Measurements from ENCODE around the gene ADAMTSL1.

Gene ADAMTSL1

GRCh38 chr9:18905883-18906629, 432.1 kb downstream of the ADAMTSL1 start:
- Histone ChIP-seq H4K20me1 (ENCODE audit: insufficient read depth) (no peaks in the 10 kb centered on the region), H3K36me3 (ENCODE audit: insufficient read depth) (no peaks in the 10 kb centered on the region), H3K4me3 (IDR thresholded peaks at IDR 0.05; ENCODE audit: insufficient read depth, low read depth, low read length) (no peak overlapping the region), H3K27ac (no peak overlapping the region), H2AFZ (ENCODE audit: low read depth) (no peak overlapping the region), H3K79me2 (ENCODE audit: insufficient read depth, low read depth) (no peaks in the 10 kb centered on the region), H3K4me2 (no peak overlapping the region), H3K4me1 (ENCODE audit: low read depth, poor library complexity, severe bottlenecking) (no peaks in the 10 kb centered on the region), H3K27me3 (ENCODE audit: insufficient read depth, low read depth) (no peaks in the 10 kb centered on the region), H3K9ac (no peak overlapping the region)
- no peak for TF ChIP-seq CTCF (conservative IDR thresholded peaks at IDR 0.05; ENCODE audit: low read depth, low read length)

DNA sequence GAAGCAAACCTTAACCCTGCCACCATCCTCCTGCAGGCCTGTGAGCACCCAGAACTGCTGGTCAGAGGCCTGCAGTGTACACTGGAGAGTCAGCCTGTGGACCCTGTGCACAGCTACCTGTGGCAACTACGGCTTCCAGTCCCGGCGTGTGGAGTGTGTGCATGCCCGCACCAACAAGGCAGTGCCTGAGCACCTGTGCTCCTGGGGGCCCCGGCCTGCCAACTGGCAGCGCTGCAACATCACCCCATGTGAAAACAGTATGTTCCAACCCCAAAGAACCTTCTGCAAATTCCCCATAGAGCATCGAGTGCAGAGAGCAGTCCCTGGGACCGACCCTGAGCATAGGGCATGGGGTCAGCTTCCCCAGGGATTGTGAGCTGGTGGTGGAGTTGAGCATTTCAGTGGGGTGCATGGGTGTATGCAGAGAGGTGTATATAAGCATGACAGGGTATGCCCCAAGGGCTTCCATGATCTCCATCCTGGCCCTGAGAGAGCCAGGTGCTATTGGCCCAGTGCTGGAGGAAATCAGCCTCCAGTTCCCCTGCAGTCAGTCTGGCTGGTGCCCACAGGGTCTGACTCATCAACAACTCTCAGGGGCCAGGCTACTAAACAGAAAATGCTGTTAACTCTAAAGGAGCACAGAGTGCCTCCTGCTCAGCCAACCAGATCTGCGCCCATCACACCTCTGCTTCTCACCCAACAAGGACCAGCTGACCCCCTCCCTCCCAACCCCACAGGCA, 432.9 kb downstream of the ADAMTSL1 start:
- Histone ChIP-seq H2AFZ (ENCODE audit: low read depth) (no peak overlapping the region), H3K27me3 (ENCODE audit: insufficient read depth, low read depth) (no peaks in the 10 kb centered on the region), H3K4me3 (IDR thresholded peaks at IDR 0.05; ENCODE audit: insufficient read depth, low read depth, low read length) (no peak overlapping the region), H3K4me2 (no peak overlapping the region), H3K4me1 (ENCODE audit: low read depth, poor library complexity, severe bottlenecking) (no peaks in the 10 kb centered on the region), H4K20me1 (ENCODE audit: insufficient read depth) (no peaks in the 10 kb centered on the region), H3K79me2 (ENCODE audit: insufficient read depth, low read depth) (no peaks in the 10 kb centered on the region), H3K9ac (no peak overlapping the region), H3K36me3 (ENCODE audit: insufficient read depth) (no peaks in the 10 kb centered on the region), H3K27ac (no peak overlapping the region)
- TF ChIP-seq CTCF (conservative IDR thresholded peaks at IDR 0.05; ENCODE audit: low read depth, low read length) = no peak

DNA sequence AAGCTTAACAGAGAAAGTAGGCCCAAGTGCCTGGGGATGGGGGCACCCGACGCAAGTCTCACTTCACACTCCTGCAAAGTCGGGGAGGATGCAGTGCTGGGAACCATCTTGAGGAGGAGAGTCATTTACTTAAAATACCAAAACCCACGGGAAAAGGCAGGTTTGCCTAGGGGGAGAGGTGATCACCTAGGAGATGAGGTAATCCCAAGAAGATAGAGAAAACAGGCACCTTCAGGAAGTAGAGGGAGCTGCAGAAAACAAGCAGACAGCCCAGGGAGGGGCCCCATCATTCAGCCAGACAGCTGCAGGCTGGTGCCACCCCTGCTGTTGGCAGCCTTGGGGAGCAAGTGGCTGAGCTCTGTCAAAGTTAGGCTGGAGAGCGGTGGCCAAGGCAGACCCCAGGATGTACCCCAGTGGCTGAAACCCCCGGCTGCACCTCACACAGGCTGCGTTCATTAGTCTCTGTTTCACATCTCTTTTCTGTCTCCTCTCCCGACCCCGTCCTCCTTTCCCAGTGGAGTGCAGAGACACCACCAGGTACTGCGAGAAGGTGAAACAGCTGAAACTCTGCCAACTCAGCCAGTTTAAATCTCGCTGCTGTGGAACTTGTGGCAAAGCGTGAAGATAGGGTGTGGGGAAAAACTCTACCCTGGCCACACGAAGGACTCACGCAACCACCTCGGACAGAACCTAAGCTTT, 434.1 kb downstream of the ADAMTSL1 start:
- Histone ChIP-seq H3K4me1 (ENCODE audit: low read depth, poor library complexity, severe bottlenecking) (no peaks in the 10 kb centered on the region), H3K4me3 (IDR thresholded peaks at IDR 0.05; ENCODE audit: insufficient read depth, low read depth, low read length) (no peak overlapping the region), H3K79me2 (ENCODE audit: insufficient read depth, low read depth) (no peaks in the 10 kb centered on the region), H3K27me3 (ENCODE audit: insufficient read depth, low read depth) (no peaks in the 10 kb centered on the region), H3K36me3 (ENCODE audit: insufficient read depth) (no peaks in the 10 kb centered on the region), H3K4me2 (no peak overlapping the region), H3K9ac (no peak overlapping the region), H3K27ac (no peak overlapping the region), H2AFZ (ENCODE audit: low read depth) (no peak overlapping the region), H4K20me1 (ENCODE audit: insufficient read depth) (no peaks in the 10 kb centered on the region)
- no peak for TF ChIP-seq CTCF (conservative IDR thresholded peaks at IDR 0.05; ENCODE audit: low read depth, low read length)

DNA sequence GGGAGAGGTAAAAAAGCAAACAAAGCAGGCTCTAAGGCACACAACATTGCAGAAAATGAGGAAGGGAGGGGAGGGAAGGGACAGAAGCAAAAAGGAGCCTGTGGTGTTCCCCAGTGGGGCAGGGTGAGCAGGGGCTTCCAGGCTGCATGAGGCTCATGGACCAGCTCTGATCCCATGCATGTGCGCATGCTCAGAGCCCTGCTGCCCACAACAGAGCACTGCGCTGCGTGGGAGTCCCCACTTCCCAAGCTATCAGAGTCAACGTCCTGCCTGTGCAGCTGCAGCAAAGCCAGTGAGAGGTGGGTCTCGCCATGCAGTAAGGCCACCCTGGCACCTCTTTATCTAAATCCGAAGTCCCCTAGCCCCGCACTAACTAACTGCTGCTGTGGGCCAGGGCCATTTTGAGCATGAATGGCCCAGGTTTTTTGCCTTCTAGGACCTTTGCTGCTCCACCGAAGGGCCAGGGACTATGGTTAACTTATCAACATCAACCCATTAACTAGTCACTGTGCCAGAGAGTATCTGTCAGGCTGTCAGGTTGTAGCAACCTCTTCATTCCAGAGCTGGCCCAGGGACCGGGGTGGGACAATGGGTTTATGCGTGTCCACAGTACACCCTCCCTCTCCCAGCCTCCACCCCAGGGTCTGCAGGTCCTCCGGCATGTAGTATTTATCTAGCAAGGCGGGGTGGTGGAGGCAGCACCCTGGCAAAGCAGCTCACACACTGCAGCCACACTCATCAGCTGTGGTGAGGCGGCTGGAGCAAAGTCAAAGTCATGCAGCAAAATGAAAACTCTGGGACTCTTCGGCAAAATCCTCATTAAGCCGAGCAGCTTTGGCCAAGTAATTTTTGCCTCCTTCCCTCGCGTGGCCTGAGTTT, 435.4 kb downstream of the ADAMTSL1 start:
- Histone ChIP-seq H3K27me3 (ENCODE audit: insufficient read depth, low read depth) (no peaks in the 10 kb centered on the region), H3K4me3 (IDR thresholded peaks at IDR 0.05; ENCODE audit: insufficient read depth, low read depth, low read length) (no peak overlapping the region), H3K9ac (no peak overlapping the region), H2AFZ (ENCODE audit: low read depth) (no peak overlapping the region), H3K4me1 (ENCODE audit: low read depth, poor library complexity, severe bottlenecking) (no peaks in the 10 kb centered on the region), H4K20me1 (ENCODE audit: insufficient read depth) (no peaks in the 10 kb centered on the region), H3K4me2 (no peak overlapping the region), H3K79me2 (ENCODE audit: insufficient read depth, low read depth) (no peaks in the 10 kb centered on the region), H3K27ac (no peak overlapping the region), H3K36me3 (ENCODE audit: insufficient read depth) (no peaks in the 10 kb centered on the region)
- TF ChIP-seq CTCF (conservative IDR thresholded peaks at IDR 0.05; ENCODE audit: low read depth, low read length) = no peak

Measured in KMS-11 (cell line).